ENCODE results near the gene NCAM2.

Gene NCAM2

DNA sequence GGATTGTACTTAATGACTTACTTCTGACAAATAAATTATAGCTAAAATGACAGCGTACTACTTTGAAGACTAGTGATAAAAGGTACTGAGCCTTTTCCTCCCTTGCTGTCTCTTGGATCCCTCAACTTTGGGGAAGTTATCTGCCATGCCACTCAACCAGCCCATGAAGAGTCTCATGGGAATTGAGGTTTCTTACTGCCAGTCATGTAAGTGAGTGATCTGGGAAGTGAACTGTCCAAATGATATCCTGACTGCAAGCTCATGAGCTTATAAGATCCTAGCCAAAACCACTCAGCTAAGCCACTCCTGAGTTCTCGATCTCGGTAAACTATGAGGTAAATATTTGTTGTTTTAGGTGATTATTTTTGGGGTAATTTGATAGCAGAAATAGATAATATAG lies 247.8 kb downstream of the NCAM2 start:
- H3K79me2 ChIP-seq (ENCODE audit: insufficient read depth, low read length), result no peaks in the 10 kb centered on the region
- H2AFZ ChIP-seq (ENCODE audit: low read length), result no peak overlapping the region
- no peak for TF ChIP-seq CTCF (conservative IDR thresholded peaks at IDR 0.05; ENCODE audit: low read length)
- no peak overlapping the region for H3K4me2 ChIP-seq (ENCODE audit: low read depth, low read length, poor library complexity, severe bottlenecking)
- H3K4me3 ChIP-seq (ENCODE audit: low read length, poor library complexity, severe bottlenecking), result no peak overlapping the region
- H4K20me1 ChIP-seq (ENCODE audit: insufficient read depth, low read length, poor library complexity, severe bottlenecking), result no peaks in the 10 kb centered on the region
- no peaks in the 10 kb centered on the region for H3K36me3 ChIP-seq (ENCODE audit: insufficient read depth, low read length)
- H3K9ac ChIP-seq (ENCODE audit: low read depth, low read length, poor library complexity, severe bottlenecking), result no peak overlapping the region
- H3K9me3 ChIP-seq (ENCODE audit: insufficient read depth, low read depth, low read length), result no peaks in the 10 kb centered on the region
- H3F3A ChIP-seq (ENCODE audit: low read depth), result no peaks in the 10 kb centered on the region
- no peaks in the 10 kb centered on the region for H3K27me3 ChIP-seq (ENCODE audit: insufficient read depth, low read length, poor library complexity, severe bottlenecking)
- no peaks in the 10 kb centered on the region for H3K4me1 ChIP-seq (ENCODE audit: insufficient read depth, low read length, poor library complexity, severe bottlenecking)
- H3K9me2 ChIP-seq (replicated peaks; ENCODE audit: low read depth, low read length), result no peaks in the 10 kb centered on the region

DNA sequence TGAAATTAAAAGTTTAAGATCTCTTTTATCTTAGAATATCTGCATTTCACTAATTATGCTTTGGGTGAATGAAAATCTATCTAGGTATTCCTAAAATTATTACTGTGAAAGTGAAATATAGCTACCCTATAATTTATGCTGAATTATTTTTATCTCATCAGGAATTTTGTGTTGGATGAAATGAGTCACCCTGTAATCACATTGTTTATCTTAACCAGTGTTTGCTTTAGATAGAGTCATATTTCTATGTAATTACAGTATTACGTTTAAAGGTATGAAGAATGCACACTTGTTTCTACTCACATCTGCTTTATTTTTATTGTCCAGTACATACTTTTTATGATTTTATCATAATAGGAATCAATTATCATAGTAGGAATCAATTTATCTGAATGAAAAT lies 249.2 kb downstream of the NCAM2 start:
- no peaks in the 10 kb centered on the region for H3K79me2 ChIP-seq (ENCODE audit: insufficient read depth, low read length)
- no peaks in the 10 kb centered on the region for H3K4me1 ChIP-seq (ENCODE audit: insufficient read depth, low read length, poor library complexity, severe bottlenecking)
- H3K36me3 ChIP-seq (ENCODE audit: insufficient read depth, low read length), result no peaks in the 10 kb centered on the region
- H3K4me2 ChIP-seq (ENCODE audit: low read depth, low read length, poor library complexity, severe bottlenecking), result no peak overlapping the region
- TF ChIP-seq CTCF (conservative IDR thresholded peaks at IDR 0.05; ENCODE audit: low read length) (no peak), EZH2phosphoT487 (IDR thresholded peaks at IDR 0.05; ENCODE audit: borderline replicate concordance) (no peak)
- H4K20me1 ChIP-seq (ENCODE audit: insufficient read depth, low read length, poor library complexity, severe bottlenecking), result no peaks in the 10 kb centered on the region
- no peaks in the 10 kb centered on the region for H3K9me3 ChIP-seq (ENCODE audit: insufficient read depth, low read depth, low read length)
- H3K9ac ChIP-seq (ENCODE audit: low read depth, low read length, poor library complexity, severe bottlenecking), result no peak overlapping the region
- no peaks in the 10 kb centered on the region for H3K9me2 ChIP-seq (replicated peaks; ENCODE audit: low read depth, low read length)
- H2AFZ ChIP-seq (ENCODE audit: low read length), result no peak overlapping the region
- no peaks in the 10 kb centered on the region for H3F3A ChIP-seq (ENCODE audit: low read depth)
- no peaks in the 10 kb centered on the region for H3K27me3 ChIP-seq (ENCODE audit: insufficient read depth, low read length, poor library complexity, severe bottlenecking)
- no peak overlapping the region for H3K4me3 ChIP-seq (ENCODE audit: low read length, poor library complexity, severe bottlenecking)

GRCh38 chr21:21262048-21262447 lies 263.8 kb downstream of the NCAM2 start:
- no peaks in the 10 kb centered on the region for H3K36me3 ChIP-seq (ENCODE audit: insufficient read depth, low read length)
- H3K4me3 ChIP-seq (ENCODE audit: low read length, poor library complexity, severe bottlenecking), result no peak overlapping the region
- no peak overlapping the region for H3K9ac ChIP-seq (ENCODE audit: low read depth, low read length, poor library complexity, severe bottlenecking)
- H3K4me2 ChIP-seq (ENCODE audit: low read depth, low read length, poor library complexity, severe bottlenecking), result no peak overlapping the region
- no peaks in the 10 kb centered on the region for H4K20me1 ChIP-seq (ENCODE audit: insufficient read depth, low read length, poor library complexity, severe bottlenecking)
- H3K4me1 ChIP-seq (ENCODE audit: insufficient read depth, low read length, poor library complexity, severe bottlenecking), result no peaks in the 10 kb centered on the region
- TF ChIP-seq CTCF (conservative IDR thresholded peaks at IDR 0.05; ENCODE audit: low read length) (no peak), EZH2phosphoT487 (IDR thresholded peaks at IDR 0.05; ENCODE audit: borderline replicate concordance) (no peak)
- H3K9me2 ChIP-seq (replicated peaks; ENCODE audit: low read depth, low read length), result no peaks in the 10 kb centered on the region
- no peaks in the 10 kb centered on the region for H3K79me2 ChIP-seq (ENCODE audit: insufficient read depth, low read length)
- H3F3A ChIP-seq (ENCODE audit: low read depth), result no peaks in the 10 kb centered on the region
- no peaks in the 10 kb centered on the region for H3K27me3 ChIP-seq (ENCODE audit: insufficient read depth, low read length, poor library complexity, severe bottlenecking)
- H3K9me3 ChIP-seq (ENCODE audit: insufficient read depth, low read depth, low read length), result no peaks in the 10 kb centered on the region
- no peak overlapping the region for H2AFZ ChIP-seq (ENCODE audit: low read length)

All from Loucy (cell line).